ENCODE data around the gene STK32B.

DNA sequence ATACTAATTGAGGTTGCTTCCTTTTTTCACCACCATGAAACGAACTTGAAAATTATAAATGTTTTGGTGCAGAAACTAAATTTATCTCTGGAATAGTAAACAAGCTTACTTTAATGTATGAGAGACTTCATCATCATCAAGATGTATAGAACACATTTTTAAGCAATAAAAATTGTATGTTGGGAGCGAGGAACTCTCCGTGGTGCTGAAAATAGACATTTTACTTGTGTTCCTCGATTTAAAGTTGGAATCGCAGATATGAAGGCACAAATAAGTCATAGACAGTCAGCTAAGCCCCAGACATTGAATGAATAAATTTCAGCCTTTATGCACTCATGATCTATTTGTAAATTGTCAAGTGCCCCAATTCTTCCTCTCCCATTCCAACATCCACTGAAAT is 310.7 kb downstream of the STK32B start:
- TF ChIP-seq, protein P1, sequence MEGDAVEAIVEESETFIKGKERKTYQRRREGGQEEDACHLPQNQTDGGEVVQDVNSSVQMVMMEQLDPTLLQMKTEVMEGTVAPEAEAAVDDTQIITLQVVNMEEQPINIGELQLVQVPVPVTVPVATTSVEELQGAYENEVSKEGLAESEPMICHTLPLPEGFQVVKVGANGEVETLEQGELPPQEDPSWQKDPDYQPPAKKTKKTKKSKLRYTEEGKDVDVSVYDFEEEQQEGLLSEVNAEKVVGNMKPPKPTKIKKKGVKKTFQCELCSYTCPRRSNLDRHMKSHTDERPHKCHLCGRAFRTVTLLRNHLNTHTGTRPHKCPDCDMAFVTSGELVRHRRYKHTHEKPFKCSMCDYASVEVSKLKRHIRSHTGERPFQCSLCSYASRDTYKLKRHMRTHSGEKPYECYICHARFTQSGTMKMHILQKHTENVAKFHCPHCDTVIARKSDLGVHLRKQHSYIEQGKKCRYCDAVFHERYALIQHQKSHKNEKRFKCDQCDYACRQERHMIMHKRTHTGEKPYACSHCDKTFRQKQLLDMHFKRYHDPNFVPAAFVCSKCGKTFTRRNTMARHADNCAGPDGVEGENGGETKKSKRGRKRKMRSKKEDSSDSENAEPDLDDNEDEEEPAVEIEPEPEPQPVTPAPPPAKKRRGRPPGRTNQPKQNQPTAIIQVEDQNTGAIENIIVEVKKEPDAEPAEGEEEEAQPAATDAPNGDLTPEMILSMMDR (conservative IDR thresholded peaks at IDR 0.05; ENCODE audit: low read depth, low read length): no peak
- TF ChIP-seq, protein P2, sequence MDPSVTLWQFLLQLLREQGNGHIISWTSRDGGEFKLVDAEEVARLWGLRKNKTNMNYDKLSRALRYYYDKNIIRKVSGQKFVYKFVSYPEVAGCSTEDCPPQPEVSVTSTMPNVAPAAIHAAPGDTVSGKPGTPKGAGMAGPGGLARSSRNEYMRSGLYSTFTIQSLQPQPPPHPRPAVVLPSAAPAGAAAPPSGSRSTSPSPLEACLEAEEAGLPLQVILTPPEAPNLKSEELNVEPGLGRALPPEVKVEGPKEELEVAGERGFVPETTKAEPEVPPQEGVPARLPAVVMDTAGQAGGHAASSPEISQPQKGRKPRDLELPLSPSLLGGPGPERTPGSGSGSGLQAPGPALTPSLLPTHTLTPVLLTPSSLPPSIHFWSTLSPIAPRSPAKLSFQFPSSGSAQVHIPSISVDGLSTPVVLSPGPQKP (IDR thresholded peaks at IDR 0.05; ENCODE audit: borderline replicate concordance, low read depth, low read length): no peak
